Nephron progenitor cell (in vitro differentiated cells): ENCODE data around the gene ALDH1L1.
A peak's percentile ranks its signal among the peaks of the same experiment; 100 is the strongest.

Source experiments
- DNase-seq: peaks from one replicate; pipeline ENCODE4 v3.0.0; 2021
- H3K27ac Mint-ChIP-seq: 2 replicates; pipeline ENCODE4 v1.8.0; 2021; ENCODE audit warnings: mild to moderate bottlenecking, moderate library complexity, mixed read lengths
- H3K27me3 Mint-ChIP-seq: 2 replicates; pipeline ENCODE4 v1.8.0; 2021; ENCODE audit warnings: mild to moderate bottlenecking, low read depth, mixed read lengths; ENCODE audit not compliant: poor library complexity
- H3K36me3 Mint-ChIP-seq: 2 replicates; pipeline ENCODE4 v1.8.0; 2021; ENCODE audit warnings: low read depth, mixed read lengths
- H3K4me1 Mint-ChIP-seq: 2 replicates; pipeline ENCODE4 v1.8.0; 2021; ENCODE audit warnings: mixed read lengths
- H3K4me3 Mint-ChIP-seq: 2 replicates; pipeline ENCODE4 v1.8.0; 2021; ENCODE audit warnings: mild to moderate bottlenecking, moderate library complexity, mixed read lengths
- H3K9me3 Mint-ChIP-seq: 2 replicates; pipeline ENCODE4 v1.8.0; 2021; ENCODE audit warnings: mild to moderate bottlenecking, moderate library complexity, mixed read lengths
- CTCF ChIP-seq: fragments of 200-600 bp; sonication (generic); IDR thresholded peaks from 2 replicates; pipeline ENCODE4 v1.5.0; 2021; ENCODE audit warnings: antibody characterized with exemption

ALDH1L1 gene

GRCh38 chr3:126132751-126133511 lies 47.5 kb downstream of the ALDH1L1 start:
- peak overlapping the region; percentile 20 for H3K4me3 Mint-ChIP-seq
- peaks cover 18% of the 10 kb centered on the region for H3K27me3 Mint-ChIP-seq
- no peaks in the 10 kb centered on the region for H3K9me3 Mint-ChIP-seq
- H3K27ac Mint-ChIP-seq, result no peak overlapping the region
- TF ChIP-seq CTCF, result peak; percentile 44
- H3K4me1 Mint-ChIP-seq, result peaks cover 23% of the 10 kb centered on the region
- DNase-seq, result peak; percentile 28
- no peaks in the 10 kb centered on the region for H3K36me3 Mint-ChIP-seq

GRCh38 chr3:126131881-126132750 lies 48.3 kb downstream of the ALDH1L1 start:
- H3K9me3 Mint-ChIP-seq, result no peaks in the 10 kb centered on the region

GRCh38 chr3:126130981-126131745 lies 49.2 kb downstream of the ALDH1L1 start:
- no peak for DNase-seq
- peaks cover 30% of the 10 kb centered on the region for H3K4me1 Mint-ChIP-seq
- no peaks in the 10 kb centered on the region for H3K36me3 Mint-ChIP-seq
- H3K4me3 Mint-ChIP-seq, result no peak overlapping the region
- TF ChIP-seq CTCF, result no peak
- no peaks in the 10 kb centered on the region for H3K9me3 Mint-ChIP-seq
- no peak overlapping the region for H3K27ac Mint-ChIP-seq
- peaks cover 17% of the 10 kb centered on the region for H3K27me3 Mint-ChIP-seq

More at GRCh38 chr3:126131881-126132750, 48.3 kb downstream of the ALDH1L1 start:
- H3K4me1 Mint-ChIP-seq, result peaks cover 23% of the 10 kb centered on the region
- TF ChIP-seq CTCF, result no peak
- peak; percentile 1 for DNase-seq
- no peaks in the 10 kb centered on the region for H3K36me3 Mint-ChIP-seq
- peak overlapping the region; percentile 20 for H3K4me3 Mint-ChIP-seq
- H3K27me3 Mint-ChIP-seq, result peaks cover 15% of the 10 kb centered on the region
- no peak overlapping the region for H3K27ac Mint-ChIP-seq

GRCh38 chr3:126130081-126130855 lies 50.1 kb downstream of the ALDH1L1 start:
- Mint-ChIP-seq H3K27me3 (peaks cover 14% of the 10 kb centered on the region), H3K27ac (no peak overlapping the region), H3K4me1 (peaks cover 30% of the 10 kb centered on the region), H3K4me3 (no peak overlapping the region), H3K9me3 (no peaks in the 10 kb centered on the region), H3K36me3 (no peaks in the 10 kb centered on the region)
- no peak for DNase-seq
- TF ChIP-seq CTCF, result no peak

GRCh38 chr3:126129398-126129891 lies 50.9 kb downstream of the ALDH1L1 start:
- TF ChIP-seq CTCF, result no peak
- Mint-ChIP-seq H3K27ac (no peak overlapping the region), H3K27me3 (peaks cover 14% of the 10 kb centered on the region), H3K4me3 (no peak overlapping the region), H3K36me3 (no peaks in the 10 kb centered on the region), H3K9me3 (no peaks in the 10 kb centered on the region), H3K4me1 (peaks cover 30% of the 10 kb centered on the region)
- peak; percentile 1 for DNase-seq
